Fibroblast of pulmonary artery (primary cell): Measurements from ENCODE around the gene SMG6.

Experiments used
- DNase-seq: peaks from one replicate; pipeline ENCODE4 v3.0.0-alpha.2; 2010; ENCODE audit warnings: low read depth
- H3K4me3 ChIP-seq: replicated peaks from 2 replicates; pipeline ENCODE4 v1.5.1; 2011; ENCODE audit warnings: low read depth, mild to moderate bottlenecking, control low read depth, low read length, moderate library complexity
- TF ChIP-seq, protein P1 (sequence below): IDR thresholded peaks from 2 replicates; pipeline ENCODE4 v1.5.1; 2011; ENCODE audit warnings: mild to moderate bottlenecking, control low read depth, low read length, inconsistent platforms; ENCODE audit errors: missing control alignments

SMG6 gene

DNA sequence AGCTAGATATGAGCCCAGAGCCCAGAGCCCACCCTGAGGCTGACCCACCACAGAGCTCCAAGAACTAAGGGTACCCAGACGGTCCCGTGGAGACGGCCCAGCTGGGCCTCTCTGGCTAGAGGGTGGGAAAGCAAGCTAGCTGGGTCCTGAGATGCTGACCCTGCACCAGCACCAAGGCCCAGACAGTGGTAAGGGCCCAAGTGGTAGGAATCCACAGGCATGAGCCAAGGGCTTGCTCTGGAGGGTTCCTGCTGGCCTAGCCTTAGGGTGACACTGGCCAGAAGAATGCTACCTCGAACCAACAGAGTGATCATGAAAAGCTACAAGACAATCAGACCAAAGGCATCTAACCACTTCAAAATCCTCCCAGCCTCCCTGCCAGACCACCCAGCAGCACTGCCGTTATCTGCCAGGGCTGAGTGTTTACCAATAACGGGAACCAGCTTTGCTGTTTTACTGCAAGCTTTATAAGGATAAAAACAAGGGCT, 235.5 kb downstream of the SMG6 start:
- DNase-seq, result peak; percentile 67
- no peak overlapping the region for H3K4me3 ChIP-seq
- TF ChIP-seq, protein P1, sequence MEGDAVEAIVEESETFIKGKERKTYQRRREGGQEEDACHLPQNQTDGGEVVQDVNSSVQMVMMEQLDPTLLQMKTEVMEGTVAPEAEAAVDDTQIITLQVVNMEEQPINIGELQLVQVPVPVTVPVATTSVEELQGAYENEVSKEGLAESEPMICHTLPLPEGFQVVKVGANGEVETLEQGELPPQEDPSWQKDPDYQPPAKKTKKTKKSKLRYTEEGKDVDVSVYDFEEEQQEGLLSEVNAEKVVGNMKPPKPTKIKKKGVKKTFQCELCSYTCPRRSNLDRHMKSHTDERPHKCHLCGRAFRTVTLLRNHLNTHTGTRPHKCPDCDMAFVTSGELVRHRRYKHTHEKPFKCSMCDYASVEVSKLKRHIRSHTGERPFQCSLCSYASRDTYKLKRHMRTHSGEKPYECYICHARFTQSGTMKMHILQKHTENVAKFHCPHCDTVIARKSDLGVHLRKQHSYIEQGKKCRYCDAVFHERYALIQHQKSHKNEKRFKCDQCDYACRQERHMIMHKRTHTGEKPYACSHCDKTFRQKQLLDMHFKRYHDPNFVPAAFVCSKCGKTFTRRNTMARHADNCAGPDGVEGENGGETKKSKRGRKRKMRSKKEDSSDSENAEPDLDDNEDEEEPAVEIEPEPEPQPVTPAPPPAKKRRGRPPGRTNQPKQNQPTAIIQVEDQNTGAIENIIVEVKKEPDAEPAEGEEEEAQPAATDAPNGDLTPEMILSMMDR, result peak; percentile 3

GRCh38 chr17:2067608-2068024, 236.0 kb downstream of the SMG6 start:
- TF ChIP-seq, protein P1, result no peak
- peak; percentile 78 for DNase-seq
- no peak overlapping the region for H3K4me3 ChIP-seq

DNA sequence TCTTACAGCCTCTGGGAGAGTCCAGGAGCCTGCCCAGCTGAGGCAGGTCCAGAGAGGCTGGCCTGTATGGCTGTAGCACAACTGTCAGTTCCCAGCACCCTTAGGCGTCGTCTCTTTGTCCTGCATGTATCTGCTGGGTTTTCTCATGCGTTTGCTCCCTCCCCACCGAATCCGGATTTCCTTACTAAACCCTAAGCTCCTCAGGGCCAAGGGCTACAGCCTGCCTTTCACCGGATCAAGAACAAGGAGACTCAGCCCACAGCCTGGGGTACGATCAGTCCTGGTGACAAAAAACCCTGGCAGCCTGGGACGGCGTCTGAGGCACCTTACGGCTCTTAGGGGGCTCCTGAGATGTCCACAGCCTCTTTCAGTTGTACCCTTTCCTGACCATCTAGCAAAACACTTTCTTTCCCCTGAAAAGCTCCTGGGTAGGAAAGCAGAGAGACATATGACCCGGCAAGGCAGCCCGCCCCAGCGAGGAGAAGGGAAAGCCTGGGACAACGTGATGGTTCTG, 236.5 kb downstream of the SMG6 start:
- peak; percentile 19 for DNase-seq
- no peak overlapping the region for H3K4me3 ChIP-seq
- TF ChIP-seq, protein P1, result no peak

- TF ChIP-seq, protein P1, result no peak
- peak; percentile 14 for DNase-seq
- no peak overlapping the region for H3K4me3 ChIP-seq
These were observed 237.6 kb downstream of the SMG6 start for GRCh38 chr17:2065949-2066400.

GRCh38 chr17:2064980-2065785, 238.4 kb downstream of the SMG6 start:
- peak; percentile 80 for DNase-seq
- TF ChIP-seq, protein P1, result peak; percentile 61
- no peak overlapping the region for H3K4me3 ChIP-seq

GRCh38 chr17:2064520-2064971, 239.0 kb downstream of the SMG6 start:
- TF ChIP-seq, protein P1, result no peak
- DNase-seq, result peak; percentile 45
- H3K4me3 ChIP-seq, result no peak overlapping the region
